Activated effector memory CD4-positive, alpha-beta T cell treated with Interleukin-2 at 50 U/mL for 16 hours (primary cell): ENCODE data around the gene CRX.
"Not testable (repeated sequence)": the region's sequence is repeated elsewhere in the genome, so short reads cannot be mapped to it uniquely, and the experiment has no call there.

Source experiments
- DNase-seq: peaks from one replicate; pipeline ENCODE4 v3.0.0-alpha.2; 2020

CRX gene

GRCh38 chr19:47861630-47862029, 39.9 kb downstream of the CRX start:
- no peak for DNase-seq

- DNase-seq, result peak; percentile 66
Measured at GRCh38 chr19:47863514-47863936, 41.8 kb downstream of the CRX start.

- no peak for DNase-seq
Measured at GRCh38 chr19:47865166-47865565, 43.4 kb downstream of the CRX start.

- DNase-seq, result no peak
Measured at GRCh38 chr19:47878906-47879305, 57.2 kb downstream of the CRX start.

GRCh38 chr19:47879385-47879784, 57.6 kb downstream of the CRX start:
- not testable (repeated sequence) for DNase-seq

- DNase-seq, result no peak
Measured at GRCh38 chr19:47881757-47882156, 60.0 kb downstream of the CRX start.

GRCh38 chr19:47882890-47883289, 61.2 kb downstream of the CRX start:
- no peak for DNase-seq

GRCh38 chr19:47885067-47885463, 63.3 kb downstream of the CRX start:
- DNase-seq, result no peak

- DNase-seq, result no peak
Measured at GRCh38 chr19:47886010-47886559, 64.3 kb downstream of the CRX start, which contains the start of gene SULT2A1. SULT2A1 (minus strand) TSS chr19:47886315; CDS start chr19:47886257, 58 bp downstream.

- DNase-seq, result no peak
Measured at GRCh38 chr19:47890865-47891621, 69.3 kb downstream of the CRX start.

- no peak for DNase-seq
Measured at GRCh38 chr19:47891622-47891922, 69.8 kb downstream of the CRX start.

GRCh38 chr19:47891923-47892666, 70.4 kb downstream of the CRX start:
- no peak for DNase-seq
